Spleen (tissue), 11 donors: Measurements from ENCODE around the gene PLEKHB2. TPM values are rescaled to one million over a fixed set of nuclear protein-coding genes. Genes with fewer than 3 reads are reported as not detected.
"Not testable (repeated sequence)": the region's sequence is repeated elsewhere in the genome, so short reads cannot be mapped to it uniquely, and the experiment has no call there.

Experiments
- DNase-seq: peaks from one replicate; pipeline ENCODE4 v3.0.0-alpha.2; 2020
- H3K27ac ChIP-seq, 8 donors: fragments of 200-600 bp; sonication (generic) in 7 of 8; 1 replicate in 4 of 8; 2 replicates in 4 of 8; pipeline versions ENCODE4 v1.5.0 to v1.8.0; 2016 to 2021; ENCODE audit warnings: inconsistent platforms in 4 of 8, mild to moderate bottlenecking in 4 of 8, moderate library complexity in 1 of 8
- H3K27me3 ChIP-seq, 7 donors: fragments of 200-600 bp; sonication (generic) in 6 of 7; replicated peaks in 1 of 7; 1 replicate in 4 of 7; 2 replicates in 3 of 7; pipeline versions ENCODE4 v1.5.0 to v1.8.0; 2016 to 2021; ENCODE audit warnings: inconsistent platforms in 3 of 7, mild to moderate bottlenecking in 1 of 7
- H3K36me3 ChIP-seq, 6 donors: fragments of 200-600 bp; sonication (generic) in 5 of 6; 1 replicate in 4 of 6; 2 replicates in 2 of 6; pipeline versions ENCODE4 v1.5.0 to v1.8.0; 2016 to 2021; ENCODE audit warnings: inconsistent platforms in 2 of 6
- H3K4me1 ChIP-seq, 6 donors: fragments of 200-600 bp; sonication (generic) in 5 of 6; 1 replicate in 3 of 6; 2 replicates in 3 of 6; pipeline versions ENCODE4 v1.5.0 to v1.8.0; 2016 to 2021; ENCODE audit warnings: inconsistent platforms in 3 of 6
- H3K4me3 ChIP-seq, 8 donors: fragments of 200-600 bp; sonication (generic) in 7 of 8; 1 replicate in 4 of 8; 2 replicates in 4 of 8; pipeline versions ENCODE4 v1.5.0 to v1.8.0; 2016 to 2021; ENCODE audit warnings: inconsistent platforms in 4 of 8, mild to moderate bottlenecking in 4 of 8, moderate library complexity in 2 of 8
- H3K9me3 ChIP-seq, 8 donors: fragments of 200-600 bp; sonication (generic) in 7 of 8; 1 replicate in 4 of 8; 2 replicates in 4 of 8; pipeline versions ENCODE4 v1.5.0 to v1.8.0; 2016 to 2021; ENCODE audit warnings: inconsistent platforms in 4 of 8
- POLR2A ChIP-seq, 3 donors: fragments of 450-650 bp; IDR thresholded peaks; one replicate each; pipeline ENCODE4 v1.5.1; 2017; ENCODE audit warnings: antibody characterized with exemption in 3 of 3, mild to moderate bottlenecking in 1 of 3
- POLR2AphosphoS5 ChIP-seq, 3 donors: sonication (generic); formaldehyde crosslinking; IDR thresholded peaks; one replicate each; pipeline ENCODE4 v1.5.1; 2017; ENCODE audit warnings: antibody characterized with exemption in 3 of 3
- WGBS, 5 donors: extraction: QIAGEN DNeasy Blood & Tissue Kit in 3 of 5; methylation state at CpG; one replicate each; pipeline versions ENCODE4 v1.1.5 to v1.1.7; 2013 to 2018; 5-methylcytosine and 5-hydroxymethylcytosine counted together
- intact Hi-C: fragments of 100-400 bp; cut with DNase I; formaldehyde crosslinking; loops from one replicate; pipeline ENCODE4 v1.15.0; 2023; ENCODE audit warnings: low total_unique reads
- polyA plus RNA-seq, 3 donors: library from polyadenylated mRNA; stranded (reverse); fragments of 200-250 nt; gene quantifications; one replicate each; pipeline ENCODE4 v1.2.1, GENCODE V29; 2013
- small RNA-seq, 4 donors: library from RNA; depleted of rRNA; stranded (forward); fragments of <200 nt; gene quantifications; one replicate each; pipeline ENCODE3, GENCODE V24; 2016
- total RNA-seq, 7 donors: library from RNA; depleted of rRNA in 3 of 7; stranded (reverse); fragments of >200 nt in 3 of 7; fragmentation: NEBNext Ultra II Directional in 4 of 7; extraction: Animal tissue kit (Norgen Biotek cat#: 25700) in 4 of 7; gene quantifications; one replicate each; pipeline versions ENCODE4 v1.1.0 to v1.2.1, GENCODE V29; 2016 to 2021
- TF ChIP-seq, protein P1 (sequence below), 11 experiments: fragments of 200-600 bp in 7 of 11; fragments of 450-650 bp in 4 of 11; sonication (generic) in 4 of 11; IDR thresholded peaks in 8 of 11; conservative IDR thresholded peaks in 3 of 11; 1 replicate in 7 of 11; 2 replicates in 4 of 11; pipeline versions ENCODE4 v1.4.0 to v1.8.0; 2016 to 2021; ENCODE audit warnings: antibody characterized with exemption in 11 of 11, inconsistent platforms in 4 of 11, mild to moderate bottlenecking in 1 of 11
- donor health status: healthy with polysubstance abuse.
- donor health status: DM: no; HTN: no; CAD: no; lungs with moderate emphysema.
- donor health status: DM: no; HTN: no; CAD: no.
- donor health status: Bipolar disorder and iron deficiency.
- donor health status: healthy.
- donor health status: DM: no; HTN: no; CAD: no.
- donor health status: DM: yes; HTN: yes; CAD: no.

PLEKHB2 gene
- total and polyA plus RNA-seq, 10 donors, result 17.2 to 95.4 (median 68.6) TPM

DNA sequence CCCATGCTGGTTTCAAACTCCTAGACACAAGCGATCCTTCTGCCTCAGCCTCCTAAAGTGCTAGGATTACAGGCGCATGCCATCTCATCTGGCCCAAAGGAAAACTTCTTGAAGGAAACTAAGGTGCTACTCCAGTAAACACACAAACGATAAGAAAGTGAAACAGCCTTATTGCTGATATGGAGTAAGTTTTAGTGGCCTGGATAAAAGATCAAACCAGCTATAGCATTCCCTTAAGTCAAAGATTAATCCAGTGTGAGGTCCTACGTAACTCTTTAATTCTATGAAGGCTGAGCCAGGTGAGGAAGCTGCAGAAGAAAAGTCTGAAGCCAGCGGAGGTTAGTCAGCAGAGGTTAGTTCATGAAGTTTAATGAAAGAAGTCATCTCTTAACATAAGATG, 63.4 kb downstream of the PLEKHB2 start:
- 89 to 97% (median 90%) methylated on average over 5 of the region's 5 CpGs for WGBS, 5 donors
- H3K4me1 ChIP-seq, result no peaks in the 10 kb centered on the region
- no peaks in the 10 kb centered on the region for H3K36me3 ChIP-seq
- TF ChIP-seq POLR2AphosphoS5 (IDR thresholded peaks at IDR 0.05), result no peak
- no peak for TF ChIP-seq POLR2A (IDR thresholded peaks at IDR 0.05)
- TF ChIP-seq, protein P1, sequence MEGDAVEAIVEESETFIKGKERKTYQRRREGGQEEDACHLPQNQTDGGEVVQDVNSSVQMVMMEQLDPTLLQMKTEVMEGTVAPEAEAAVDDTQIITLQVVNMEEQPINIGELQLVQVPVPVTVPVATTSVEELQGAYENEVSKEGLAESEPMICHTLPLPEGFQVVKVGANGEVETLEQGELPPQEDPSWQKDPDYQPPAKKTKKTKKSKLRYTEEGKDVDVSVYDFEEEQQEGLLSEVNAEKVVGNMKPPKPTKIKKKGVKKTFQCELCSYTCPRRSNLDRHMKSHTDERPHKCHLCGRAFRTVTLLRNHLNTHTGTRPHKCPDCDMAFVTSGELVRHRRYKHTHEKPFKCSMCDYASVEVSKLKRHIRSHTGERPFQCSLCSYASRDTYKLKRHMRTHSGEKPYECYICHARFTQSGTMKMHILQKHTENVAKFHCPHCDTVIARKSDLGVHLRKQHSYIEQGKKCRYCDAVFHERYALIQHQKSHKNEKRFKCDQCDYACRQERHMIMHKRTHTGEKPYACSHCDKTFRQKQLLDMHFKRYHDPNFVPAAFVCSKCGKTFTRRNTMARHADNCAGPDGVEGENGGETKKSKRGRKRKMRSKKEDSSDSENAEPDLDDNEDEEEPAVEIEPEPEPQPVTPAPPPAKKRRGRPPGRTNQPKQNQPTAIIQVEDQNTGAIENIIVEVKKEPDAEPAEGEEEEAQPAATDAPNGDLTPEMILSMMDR (IDR thresholded peaks at IDR 0.05 in 8 of 11, conservative IDR thresholded peaks at IDR 0.05 in 3 of 11), result no peak
- DNase-seq, result no peak
- H3K27me3 ChIP-seq, result peaks cover 0 to 7% (median 0%) of the 10 kb centered on the region in 7 donors
- no peak overlapping the region for H3K4me3 ChIP-seq
- H3K27ac ChIP-seq, result no peak overlapping the region
- intact Hi-C loops, result no loop called here
- H3K9me3 ChIP-seq, result no peaks in the 10 kb centered on the region

DNA sequence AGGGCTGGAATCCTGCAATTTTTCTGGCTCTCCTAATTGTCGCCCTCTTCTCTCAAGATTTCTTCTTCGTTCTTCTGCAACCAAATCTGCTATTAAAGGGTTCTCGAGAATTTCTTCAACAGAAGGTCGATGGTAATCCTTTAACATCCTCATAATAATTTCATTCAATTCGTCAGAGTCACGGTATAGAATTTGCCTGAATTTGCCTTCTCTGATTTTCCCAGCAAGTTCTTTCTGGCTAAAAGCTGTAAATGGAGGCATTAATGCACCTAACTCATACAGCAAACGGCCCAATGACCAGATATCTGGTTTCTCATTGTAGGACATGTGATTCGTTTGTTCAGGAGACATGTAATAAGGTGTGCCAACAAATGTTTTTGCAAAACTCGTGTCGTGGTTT, 72.9 kb downstream of the PLEKHB2 start:
- H3K27me3 ChIP-seq, result peaks cover 0 to 20% (median 0%) of the 10 kb centered on the region in 7 donors
- H3K4me1 ChIP-seq, DNase-seq, intact Hi-C loops, H3K27ac ChIP-seq, H3K4me3 ChIP-seq, H3K36me3 ChIP-seq, H3K9me3 ChIP-seq: not testable (repeated sequence)
- WGBS, 5 donors, result 79 to 85% (median 81%) methylated on average over 9 to 10 of the region's 10 CpGs

DNA sequence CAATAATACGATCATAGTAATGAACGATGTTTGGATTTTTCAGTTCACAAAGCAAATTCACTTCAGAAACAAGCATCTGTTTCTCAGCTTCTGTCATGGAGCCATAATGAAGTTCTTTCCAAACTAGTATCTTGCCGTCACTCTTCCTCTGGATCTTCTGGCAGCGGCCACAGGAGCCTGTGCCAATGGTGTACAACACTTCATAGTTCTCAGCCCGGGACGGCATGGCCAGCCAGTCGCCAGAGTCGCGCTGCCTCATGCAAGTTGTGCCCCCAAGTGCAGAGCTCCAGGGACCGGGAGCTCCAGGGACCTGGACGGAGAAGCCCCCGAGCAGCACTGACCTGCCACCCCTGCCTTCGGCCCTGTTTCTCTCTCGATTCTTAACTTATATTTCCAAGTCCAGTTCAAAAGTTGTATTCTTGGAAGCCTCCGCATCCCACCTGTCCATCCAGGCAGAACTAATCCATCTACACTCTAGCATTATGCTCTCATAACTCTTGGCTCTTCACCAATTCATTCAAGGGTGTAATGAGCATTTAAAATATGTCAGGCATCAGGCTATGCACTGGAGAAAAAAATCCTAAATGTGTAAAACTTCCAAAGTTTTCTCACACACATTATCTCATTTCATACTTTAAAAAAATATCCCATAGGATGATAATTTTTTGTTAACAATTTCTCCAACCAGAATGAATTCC, 73.7 kb downstream of the PLEKHB2 start:
- WGBS, 5 donors, result 87 to 93% (median 90%) methylated on average over 15 of the region's 15 CpGs
- DNase-seq, H3K36me3 ChIP-seq, H3K9me3 ChIP-seq, H3K4me1 ChIP-seq, H3K4me3 ChIP-seq, intact Hi-C loops, H3K27ac ChIP-seq: not testable (repeated sequence)
- peaks cover 0 to 16% (median 0%) of the 10 kb centered on the region in 7 donors for H3K27me3 ChIP-seq

DNA sequence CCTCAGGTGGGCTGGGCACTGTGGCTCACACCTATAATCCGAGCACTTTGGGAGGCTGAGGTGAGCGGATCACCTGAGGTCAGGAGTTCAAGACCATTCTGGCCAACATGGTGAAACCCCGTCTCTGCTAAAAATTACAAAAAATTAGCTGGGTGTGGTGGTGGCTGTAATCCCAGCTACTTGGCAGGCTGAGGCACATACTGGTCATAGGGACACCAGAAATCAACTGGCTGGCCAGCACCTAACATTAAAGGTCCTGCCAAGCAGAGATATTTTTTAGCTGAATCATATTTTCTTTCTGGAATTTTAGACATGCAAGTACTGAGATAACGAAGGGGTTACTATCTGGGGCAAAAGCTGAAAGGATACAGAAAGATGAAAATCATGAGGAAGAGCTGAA, 76.3 kb downstream of the PLEKHB2 start:
- 81 to 87% (median 83%) methylated on average over 4 of the region's 4 CpGs for WGBS, 5 donors
- DNase-seq, H3K4me1 ChIP-seq, intact Hi-C loops, H3K4me3 ChIP-seq, H3K27ac ChIP-seq, H3K9me3 ChIP-seq, H3K36me3 ChIP-seq: not testable (repeated sequence)
- peaks cover 0 to 14% (median 0%) of the 10 kb centered on the region in 7 donors for H3K27me3 ChIP-seq

DNA sequence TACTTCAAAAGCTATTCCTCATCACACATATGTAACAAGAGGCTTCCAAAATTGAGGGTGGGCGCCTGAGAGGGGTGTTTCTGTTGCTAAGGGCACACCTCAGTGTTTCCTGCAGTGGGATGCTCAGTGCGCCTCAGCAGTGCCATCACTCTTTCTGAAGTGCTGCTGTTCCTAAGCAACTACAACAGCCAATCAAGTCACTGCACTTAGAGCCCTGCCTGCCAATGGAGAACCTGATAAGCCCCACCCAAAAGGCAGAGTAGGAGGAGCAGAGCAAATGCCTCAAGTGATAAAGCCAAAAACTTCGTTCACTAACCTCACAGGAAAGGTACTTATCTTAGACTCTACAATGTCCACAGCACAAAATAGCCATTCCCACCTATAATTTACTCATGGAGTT, 88.3 kb downstream of the PLEKHB2 start:
- DNase-seq, intact Hi-C loops: not testable (repeated sequence)
- 24 to 49% (median 33%) methylated on average over 3 of the region's 3 CpGs for WGBS, 5 donors

DNA sequence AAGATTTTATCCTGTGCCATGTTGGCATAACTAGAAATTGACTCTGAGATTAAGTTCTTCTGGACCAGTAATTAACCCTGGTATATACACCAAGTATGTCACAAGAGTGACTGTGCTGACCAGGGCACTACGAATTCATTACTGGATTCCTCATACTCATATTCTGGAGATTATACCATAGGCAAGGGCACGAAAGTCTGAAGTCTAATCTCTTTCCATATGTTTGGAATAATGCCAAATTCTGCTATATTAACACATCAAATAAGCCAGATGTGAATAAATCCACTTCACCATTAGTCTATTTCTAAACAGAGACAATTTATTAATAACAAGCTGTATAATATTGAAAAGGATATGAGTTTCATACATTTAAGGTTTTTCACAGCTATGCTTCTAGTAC, 91.0 kb downstream of the PLEKHB2 start:
- WGBS, 5 donors, result 59 to 76% (median 64%) methylated on average over 2 of the region's 2 CpGs
- DNase-seq, intact Hi-C loops, H3K4me3 ChIP-seq, H3K9me3 ChIP-seq, H3K27ac ChIP-seq, H3K36me3 ChIP-seq, H3K4me1 ChIP-seq: not testable (repeated sequence)
- H3K27me3 ChIP-seq, result peaks cover 0 to 12% (median 0%) of the 10 kb centered on the region in 7 donors

More for the DNA sequence above, 88.3 kb downstream of the PLEKHB2 start:
- not testable (repeated sequence) for H3K36me3 ChIP-seq, H3K27ac ChIP-seq, H3K4me3 ChIP-seq, H3K9me3 ChIP-seq, H3K27me3 ChIP-seq, H3K4me1 ChIP-seq

Small RNAs within 50 kb of the gene (small RNA-seq; reads per million reads assigned to genes)
- gene AC009477.1, result 0 reads per million in 4 donors

Other genes starting within 250 kb of the PLEKHB2 start
- 100 to 1,000 TPM in 2 of 7 donors, 10 to 100 TPM in 5; 46.5 to 107 (median 67.0) TPM for gene FAM168B, start 11.9 kb upstream of the PLEKHB2 start, total RNA-seq
- 10 to 100 TPM; 10.9 to 22.1 (median 13.3) TPM for gene FAM168B, start 11.9 kb upstream of the PLEKHB2 start, polyA plus RNA-seq
- under 1 TPM in 4 of 7 donors, not detected in 3; 0.15 to 0.32 (median 0.20) TPM for gene POTEE, start 104.2 kb downstream of the PLEKHB2 start, total RNA-seq
- gene POTEE, start 104.2 kb downstream of the PLEKHB2 start, polyA plus RNA-seq, result not detected